Measurements from ENCODE around the gene STXBP3.

- no peak for TF ChIP-seq RFX5 (IDR thresholded peaks at IDR 0.05; ENCODE audit: low read length)
- TF ChIP-seq POLR2AphosphoS5 (IDR thresholded peaks at IDR 0.05; ENCODE audit: low read depth, low read length): no peak
- TF ChIP-seq RCOR1 (IDR thresholded peaks at IDR 0.05; ENCODE audit: low read length): no peak
- TF ChIP-seq, protein P1, sequence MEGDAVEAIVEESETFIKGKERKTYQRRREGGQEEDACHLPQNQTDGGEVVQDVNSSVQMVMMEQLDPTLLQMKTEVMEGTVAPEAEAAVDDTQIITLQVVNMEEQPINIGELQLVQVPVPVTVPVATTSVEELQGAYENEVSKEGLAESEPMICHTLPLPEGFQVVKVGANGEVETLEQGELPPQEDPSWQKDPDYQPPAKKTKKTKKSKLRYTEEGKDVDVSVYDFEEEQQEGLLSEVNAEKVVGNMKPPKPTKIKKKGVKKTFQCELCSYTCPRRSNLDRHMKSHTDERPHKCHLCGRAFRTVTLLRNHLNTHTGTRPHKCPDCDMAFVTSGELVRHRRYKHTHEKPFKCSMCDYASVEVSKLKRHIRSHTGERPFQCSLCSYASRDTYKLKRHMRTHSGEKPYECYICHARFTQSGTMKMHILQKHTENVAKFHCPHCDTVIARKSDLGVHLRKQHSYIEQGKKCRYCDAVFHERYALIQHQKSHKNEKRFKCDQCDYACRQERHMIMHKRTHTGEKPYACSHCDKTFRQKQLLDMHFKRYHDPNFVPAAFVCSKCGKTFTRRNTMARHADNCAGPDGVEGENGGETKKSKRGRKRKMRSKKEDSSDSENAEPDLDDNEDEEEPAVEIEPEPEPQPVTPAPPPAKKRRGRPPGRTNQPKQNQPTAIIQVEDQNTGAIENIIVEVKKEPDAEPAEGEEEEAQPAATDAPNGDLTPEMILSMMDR (IDR thresholded peaks at IDR 0.05): peak; percentile 61
- peak; percentile 64 for TF ChIP-seq RAD21 (IDR thresholded peaks at IDR 0.05; ENCODE audit: low read length)
- no peak for TF ChIP-seq REST (IDR thresholded peaks at IDR 0.05; ENCODE audit: low read depth, low read length)
Observed at GRCh38 chr1:108828074-108828961, 81.8 kb downstream of the STXBP3 start.
